HUES64 (cell line): ENCODE results near the gene MAPK1. TPM values are rescaled to one million over a fixed set of nuclear protein-coding genes. Genes with fewer than 3 reads are reported as not detected.
A peak's percentile ranks its signal among the peaks of the same experiment; 100 is the strongest.
"Not testable (repeated sequence)": the region's sequence is repeated elsewhere in the genome, so short reads cannot be mapped to it uniquely, and the experiment has no call there.

ENCODE experiments used
- H3K27ac ChIP-seq: 2 replicates; pipeline ENCODE4 v1.7.0; 2013; ENCODE audit warnings: low read depth, low read length, inconsistent platforms
- H3K27me3 ChIP-seq: 2 replicates; pipeline ENCODE4 v1.6.1; 2013; ENCODE audit warnings: mild to moderate bottlenecking, low read length; ENCODE audit not compliant: insufficient read depth
- H3K36me3 ChIP-seq: 2 replicates; pipeline ENCODE4 v1.6.1; 2013; ENCODE audit warnings: mild to moderate bottlenecking, low read length; ENCODE audit not compliant: insufficient read depth
- H3K4me1 ChIP-seq: 2 replicates; pipeline ENCODE4 v1.6.1; 2013; ENCODE audit warnings: mild to moderate bottlenecking, low read length, moderate library complexity; ENCODE audit not compliant: insufficient read depth
- H3K4me3 ChIP-seq: 2 replicates; pipeline ENCODE4 v1.5.1; 2013; ENCODE audit warnings: mild to moderate bottlenecking, low read length, moderate library complexity
- H3K9ac ChIP-seq: 2 replicates; pipeline ENCODE4 v1.6.1; 2013; ENCODE audit warnings: mild to moderate bottlenecking, low read depth, low read length
- H3K9me3 ChIP-seq: 2 replicates; pipeline ENCODE4 v1.6.1; 2013; ENCODE audit warnings: low read depth, low read length; ENCODE audit not compliant: insufficient read depth
- WGBS: fragments of 150-250, 120-280 bp; methylation state at CpG from one replicate; pipeline ENCODE4 v1.1.7; 2013; ENCODE audit warnings: missing lambda C conversion rate; 5-methylcytosine and 5-hydroxymethylcytosine counted together
- polyA plus RNA-seq, 2 experiments: library from polyadenylated mRNA; stranded (reverse); fragments of 50-300 nt; gene quantifications; one replicate each; pipeline ENCODE4 v1.2.3, GENCODE V29; 2013

The MAPK1 gene
- polyA plus RNA-seq (2013, experiment 1 of 2), result 57.3 TPM
- polyA plus RNA-seq (2013, experiment 2 of 2), result 71.2 TPM

- H3K9ac ChIP-seq, result peak within 1 kb of the TSS; percentile 89
- WGBS, result 2% methylated on average over 74 of the region's 74 CpGs
- peak within 1 kb of the TSS; percentile 90 for H3K27ac ChIP-seq
- H3K4me1 ChIP-seq, result peaks cover 16% of the 10 kb centered on the region
- H3K9me3 ChIP-seq, result no peaks in the 10 kb centered on the region
- peak within 1 kb of the TSS; percentile 96 for H3K4me3 ChIP-seq
- no peaks in the 10 kb centered on the region for H3K27me3 ChIP-seq
- no peaks in the 10 kb centered on the region for H3K36me3 ChIP-seq
These were observed at the start of gene MAPK1 for GRCh38 chr22:21867528-21868266. TSS of gene MAPK1 (minus strand) at chr22:21867645. CDS start at chr22:21867440, 205 bp downstream.

- peaks cover 30% of the 10 kb centered on the region for H3K4me1 ChIP-seq
- no peak overlapping the region for H3K4me3 ChIP-seq
- H3K9me3 ChIP-seq, result no peaks in the 10 kb centered on the region
- no peak overlapping the region for H3K27ac ChIP-seq
- WGBS, result 85% methylated on average over 4 of the region's 4 CpGs
- no peaks in the 10 kb centered on the region for H3K27me3 ChIP-seq
- no peaks in the 10 kb centered on the region for H3K36me3 ChIP-seq
- H3K9ac ChIP-seq, result no peak overlapping the region
These were observed 49.0 kb upstream of the MAPK1 start for GRCh38 chr22:21916309-21916918.

- WGBS, result 91% methylated on average over 4 of the region's 4 CpGs
- H3K4me1 ChIP-seq, result peaks cover 25% of the 10 kb centered on the region
- no peak overlapping the region for H3K9ac ChIP-seq
- H3K36me3 ChIP-seq, result no peaks in the 10 kb centered on the region
- no peaks in the 10 kb centered on the region for H3K9me3 ChIP-seq
- no peaks in the 10 kb centered on the region for H3K27me3 ChIP-seq
- H3K27ac ChIP-seq, result no peak overlapping the region
- H3K4me3 ChIP-seq, result no peak overlapping the region
These were observed 48.3 kb upstream of the MAPK1 start for GRCh38 chr22:21915624-21916308.

GRCh38 chr22:21914033-21914642 lies 46.7 kb upstream of the MAPK1 start:
- H3K27me3 ChIP-seq, H3K27ac ChIP-seq, H3K4me3 ChIP-seq, H3K9ac ChIP-seq, H3K36me3 ChIP-seq, H3K9me3 ChIP-seq: not testable (repeated sequence)
- 96% methylated on average over 6 of the region's 8 CpGs for WGBS
- H3K4me1 ChIP-seq, result peaks cover 11% of the 10 kb centered on the region

GRCh38 chr22:21910367-21910766 lies 42.9 kb upstream of the MAPK1 start:
- not testable (repeated sequence) for H3K36me3 ChIP-seq, H3K4me1 ChIP-seq, H3K27ac ChIP-seq, H3K4me3 ChIP-seq, H3K9ac ChIP-seq, H3K27me3 ChIP-seq, H3K9me3 ChIP-seq
- 95% methylated on average over 4 of the region's 4 CpGs for WGBS

DNA sequence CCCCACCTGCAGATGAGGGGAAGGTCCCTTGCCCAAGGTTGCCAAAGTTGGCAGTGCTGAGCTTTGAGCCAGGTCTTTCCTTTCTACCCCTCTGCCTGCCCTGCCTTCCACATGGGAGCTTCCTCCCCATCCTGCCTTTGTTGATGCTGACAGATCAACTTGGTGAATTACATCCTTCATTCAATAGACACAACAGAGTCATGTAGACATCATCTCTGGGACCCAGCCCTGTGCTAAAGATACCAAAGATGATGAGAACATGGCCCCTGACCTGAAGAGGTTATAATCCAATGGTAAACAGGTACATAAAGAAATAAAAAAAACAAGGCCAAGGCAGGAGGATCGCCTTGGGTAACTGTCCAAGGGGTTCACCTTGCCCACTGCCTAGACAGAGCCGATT lies 42.4 kb upstream of the MAPK1 start:
- Histone ChIP-seq H3K4me3 (no peak overlapping the region), H3K9ac (no peak overlapping the region)

GRCh38 chr22:21907638-21908522 lies 40.4 kb upstream of the MAPK1 start:
- Histone ChIP-seq H3K4me3 (no peak overlapping the region), H3K36me3 (no peaks in the 10 kb centered on the region), H3K27ac (no peak overlapping the region), H3K9ac (no peak overlapping the region), H3K27me3 (no peaks in the 10 kb centered on the region), H3K4me1 (no peaks in the 10 kb centered on the region), H3K9me3 (no peaks in the 10 kb centered on the region)
- WGBS, result 91% methylated on average over 7 of the region's 7 CpGs

More for the DNA sequence above, 42.4 kb upstream of the MAPK1 start:
- Histone ChIP-seq H3K27me3 (no peaks in the 10 kb centered on the region), H3K9me3 (no peaks in the 10 kb centered on the region), H3K4me1 (no peaks in the 10 kb centered on the region), H3K36me3 (no peaks in the 10 kb centered on the region), H3K27ac (no peak overlapping the region)
- WGBS, result 87% methylated on average over 2 of the region's 2 CpGs

DNA sequence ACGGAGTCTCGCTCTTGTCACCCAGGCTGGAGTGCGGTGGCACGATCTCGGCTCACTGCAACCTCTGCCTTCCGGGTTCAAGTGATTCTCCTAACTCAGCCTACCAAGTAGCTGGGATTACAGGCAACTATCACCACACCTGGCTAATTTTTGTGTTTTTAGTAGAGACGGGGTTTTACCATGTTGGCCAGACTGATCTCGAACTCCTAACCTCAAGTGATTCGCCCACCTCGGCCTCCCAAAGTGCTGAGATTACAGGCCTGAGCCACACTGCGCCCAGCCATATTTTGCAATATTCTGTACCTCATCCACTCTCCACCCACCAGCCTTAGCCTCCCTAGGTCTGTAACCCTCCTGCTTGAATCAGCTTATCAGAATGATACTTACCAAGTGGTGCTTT lies 37.8 kb upstream of the MAPK1 start:
- 95% methylated on average over 11 of the region's 11 CpGs for WGBS
- not testable (repeated sequence) for H3K9ac ChIP-seq, H3K9me3 ChIP-seq, H3K4me1 ChIP-seq, H3K4me3 ChIP-seq, H3K27ac ChIP-seq, H3K36me3 ChIP-seq, H3K27me3 ChIP-seq

DNA sequence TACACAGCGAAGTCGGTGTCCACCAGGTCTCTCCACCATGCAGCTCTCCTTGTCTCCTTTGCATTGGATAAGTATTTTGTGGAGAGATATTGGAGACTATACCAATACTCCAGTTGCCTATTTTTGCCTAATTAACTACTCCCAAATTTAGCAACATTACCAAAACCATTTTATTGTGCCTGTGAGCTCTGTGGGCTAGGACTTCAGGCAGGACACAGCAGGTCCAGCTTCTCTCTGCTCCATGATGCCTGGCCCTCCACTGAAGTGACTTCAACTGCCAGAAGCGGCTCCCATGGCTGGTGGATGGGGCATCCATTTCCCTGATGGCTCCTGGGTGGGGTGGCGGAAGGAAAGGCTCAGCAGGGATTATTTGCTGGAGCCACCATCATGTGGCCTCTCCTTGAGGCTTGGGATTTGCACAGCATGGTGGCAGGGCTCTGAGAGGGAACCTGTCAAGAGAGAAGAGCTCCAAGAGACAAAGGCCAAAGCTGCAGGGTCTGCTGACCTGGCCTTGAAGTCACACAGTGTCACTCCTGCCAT lies 36.9 kb upstream of the MAPK1 start:
- Histone ChIP-seq H3K27ac (no peak overlapping the region), H3K27me3 (no peaks in the 10 kb centered on the region), H3K4me3 (no peak overlapping the region), H3K9me3 (no peaks in the 10 kb centered on the region), H3K36me3 (no peaks in the 10 kb centered on the region), H3K4me1 (no peaks in the 10 kb centered on the region), H3K9ac (no peak overlapping the region)
- 94% methylated on average over 4 of the region's 4 CpGs for WGBS

GRCh38 chr22:21903283-21903682 lies 35.8 kb upstream of the MAPK1 start:
- H3K4me3 ChIP-seq, result no peak overlapping the region
- H3K27ac ChIP-seq, result no peak overlapping the region
- H3K9ac ChIP-seq, result no peak overlapping the region
- H3K9me3 ChIP-seq, result no peaks in the 10 kb centered on the region
- no peaks in the 10 kb centered on the region for H3K27me3 ChIP-seq
- no peaks in the 10 kb centered on the region for H3K4me1 ChIP-seq
- 97% methylated on average over 2 of the region's 4 CpGs for WGBS
- no peaks in the 10 kb centered on the region for H3K36me3 ChIP-seq
